SJCRH30 (cell line): ENCODE measurements around the gene GPC3. TPM values are rescaled to one million over a fixed set of nuclear protein-coding genes. Genes with fewer than 3 reads are reported as not detected.

Experiments
- DNase-seq, 2 experiments: peaks; one replicate each; pipeline ENCODE4 v3.0.0-alpha.2; 2015 to 2020
- H3K27ac ChIP-seq: fragments of 250-450 bp; sonication (Bioruptor Pico); 2 replicates; pipeline ENCODE4 v1.5.1; 2020; ENCODE audit warnings: mild to moderate bottlenecking, moderate library complexity
- H3K27me3 ChIP-seq: fragments of 250-450 bp; sonication (Bioruptor Pico); 2 replicates; pipeline ENCODE4 v1.5.1; 2020; ENCODE audit warnings: mild to moderate bottlenecking, moderate library complexity
- H3K36me3 ChIP-seq: fragments of 250-450 bp; sonication (Bioruptor Pico); 2 replicates; pipeline ENCODE4 v1.5.1; 2020; ENCODE audit warnings: mild to moderate bottlenecking, moderate library complexity
- H3K4me1 ChIP-seq: fragments of 250-450 bp; sonication (Bioruptor Pico); 2 replicates; pipeline ENCODE4 v1.5.1; 2020; ENCODE audit warnings: mild to moderate bottlenecking, moderate library complexity
- H3K4me3 ChIP-seq: fragments of 250-450 bp; sonication (Bioruptor Pico); 2 replicates; pipeline ENCODE4 v1.5.1; 2020; ENCODE audit warnings: mild to moderate bottlenecking, moderate library complexity
- H3K9me3 ChIP-seq: fragments of 250-450 bp; sonication (Bioruptor Pico); replicated peaks from 2 replicates; pipeline ENCODE4 v1.5.1; 2020; ENCODE audit warnings: mild to moderate bottlenecking, moderate library complexity
- total RNA-seq: library from RNA; depleted of rRNA; stranded (reverse); fragments of >200 nt; shearing (Covaris generic); gene quantifications from 2 replicates; pipeline ENCODE4 v1.2.3, GENCODE V29; 2014

GPC3 gene
- total RNA-seq, 1 experiment from 2014 or later, result 27.6 TPM

DNA sequence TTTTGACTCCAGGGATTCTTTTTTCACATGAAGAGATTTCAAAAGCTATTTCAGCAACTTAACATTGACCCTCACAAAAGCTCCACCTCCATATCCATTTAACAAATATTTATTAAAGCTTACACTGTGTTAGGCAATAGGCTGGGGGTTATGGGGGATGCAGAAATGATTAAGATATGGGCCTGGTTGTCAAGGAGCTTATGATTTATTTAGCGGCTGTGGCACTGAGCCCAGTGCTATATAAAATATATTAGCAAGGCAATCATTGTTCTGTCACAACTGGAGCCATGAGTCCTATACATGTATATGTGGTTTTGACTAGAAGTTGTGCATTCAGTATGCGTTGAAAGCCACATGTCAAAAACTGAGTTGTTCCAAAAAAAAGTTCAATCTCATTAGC lies 131.1 kb downstream of the GPC3 start:
- no peaks in the 10 kb centered on the region for H3K9me3 ChIP-seq
- DNase-seq, result no peak
- H3K36me3 ChIP-seq, result no peaks in the 10 kb centered on the region
- no peaks in the 10 kb centered on the region for H3K27me3 ChIP-seq
- no peak overlapping the region for H3K27ac ChIP-seq
- H3K4me3 ChIP-seq, result no peak overlapping the region
- peaks cover 12% of the 10 kb centered on the region for H3K4me1 ChIP-seq

DNA sequence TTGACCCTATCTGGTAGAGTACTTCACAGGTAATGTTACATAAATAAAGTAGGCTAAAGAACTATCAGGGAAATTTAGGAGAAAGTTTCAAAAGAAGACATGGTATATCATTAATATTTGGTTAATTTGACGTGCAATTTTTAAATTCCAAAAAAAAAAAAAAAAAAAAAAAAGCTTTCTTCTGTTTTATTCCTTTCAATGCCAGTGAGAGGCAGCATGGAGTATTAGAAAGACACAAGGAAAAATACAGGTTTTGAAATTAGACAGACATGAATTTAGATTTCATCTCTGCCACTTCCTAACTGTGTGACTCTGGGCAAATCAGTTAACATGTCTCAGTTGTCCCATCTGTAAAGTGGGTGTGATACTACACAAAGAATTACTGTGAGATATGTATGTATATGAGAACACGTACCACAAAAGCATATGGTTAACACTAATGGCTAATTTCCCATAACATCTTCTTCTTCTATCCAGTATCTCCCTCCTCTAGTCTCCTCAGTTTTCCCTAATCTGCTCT lies 132.5 kb downstream of the GPC3 start:
- Histone ChIP-seq H3K36me3 (no peaks in the 10 kb centered on the region), H3K4me1 (peaks cover 8% of the 10 kb centered on the region)
- DNase-seq, result no peak

DNA sequence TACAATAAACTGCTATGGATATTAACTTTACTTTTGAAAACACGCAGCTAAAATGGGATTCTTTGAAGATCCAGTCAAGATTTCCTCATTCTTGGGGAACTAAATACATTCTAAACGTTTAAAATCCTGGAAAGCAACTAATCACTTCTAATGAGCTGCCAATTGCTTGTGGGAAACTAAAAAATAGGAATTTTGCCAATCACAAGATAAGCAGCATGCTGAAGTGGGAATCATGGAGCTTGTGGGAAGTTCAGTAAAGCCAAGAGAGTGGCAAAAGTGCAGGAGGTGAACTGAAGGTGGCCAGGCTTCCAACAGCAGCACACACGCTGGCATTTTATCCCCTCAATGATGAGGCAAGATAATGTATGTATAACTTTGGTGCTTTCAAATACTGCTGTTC lies 133.0 kb downstream of the GPC3 start:
- no peak overlapping the region for H3K4me3 ChIP-seq
- H3K27ac ChIP-seq, result no peak overlapping the region
- peaks cover 5% of the 10 kb centered on the region for H3K4me1 ChIP-seq
- no peak for DNase-seq
- no peaks in the 10 kb centered on the region for H3K27me3 ChIP-seq
- H3K36me3 ChIP-seq, result no peaks in the 10 kb centered on the region
- no peaks in the 10 kb centered on the region for H3K9me3 ChIP-seq

More for the DNA sequence above, 132.5 kb downstream of the GPC3 start:
- Histone ChIP-seq H3K9me3 (no peaks in the 10 kb centered on the region), H3K27me3 (no peaks in the 10 kb centered on the region), H3K27ac (no peak overlapping the region), H3K4me3 (no peak overlapping the region)

DNA sequence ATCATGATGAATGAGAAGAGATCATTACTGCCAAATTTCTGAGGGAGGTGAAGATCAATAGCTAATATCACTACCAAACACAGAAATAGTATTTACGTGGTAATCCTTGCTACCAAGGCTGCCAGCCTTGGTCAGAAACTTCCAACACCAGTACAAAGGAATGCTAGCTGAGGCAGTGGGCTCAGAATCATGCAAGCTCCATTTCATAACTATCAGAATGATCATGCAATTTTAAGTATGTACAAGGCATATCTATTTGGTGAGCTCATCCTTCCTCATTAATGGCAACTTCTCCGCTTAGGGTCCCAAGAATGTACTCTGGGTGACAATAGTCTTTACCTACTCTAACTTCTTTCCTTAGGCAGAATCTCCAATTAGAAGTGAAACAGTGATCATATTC lies 135.0 kb downstream of the GPC3 start:
- no peak overlapping the region for H3K4me3 ChIP-seq
- no peaks in the 10 kb centered on the region for H3K27me3 ChIP-seq
- DNase-seq, result no peak
- H3K27ac ChIP-seq, result no peak overlapping the region
- no peaks in the 10 kb centered on the region for H3K36me3 ChIP-seq
- no peaks in the 10 kb centered on the region for H3K9me3 ChIP-seq
- peaks cover 4% of the 10 kb centered on the region for H3K4me1 ChIP-seq

DNA sequence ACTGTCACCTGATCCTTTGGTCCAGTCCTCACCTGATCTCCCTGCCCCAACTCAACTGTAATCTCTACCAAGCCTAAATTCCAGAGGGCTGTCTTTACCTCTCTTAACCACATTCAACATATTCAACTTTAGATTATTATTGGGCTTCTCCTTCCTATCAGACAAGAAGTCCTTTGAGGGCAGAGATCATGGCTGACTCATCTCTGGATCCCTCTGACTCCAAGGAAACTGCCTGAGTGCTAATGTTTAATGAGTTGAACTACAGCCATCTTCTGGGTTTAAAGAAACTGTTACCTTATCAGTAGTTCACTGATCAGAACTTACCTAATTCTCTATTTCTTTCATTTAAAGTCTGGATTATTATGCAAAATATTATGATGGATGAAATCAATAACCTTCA lies 135.7 kb downstream of the GPC3 start:
- H3K4me1 ChIP-seq, result peaks cover 4% of the 10 kb centered on the region
- no peaks in the 10 kb centered on the region for H3K27me3 ChIP-seq
- no peak for DNase-seq
- no peaks in the 10 kb centered on the region for H3K9me3 ChIP-seq
- H3K27ac ChIP-seq, result no peak overlapping the region
- no peak overlapping the region for H3K4me3 ChIP-seq
- H3K36me3 ChIP-seq, result no peaks in the 10 kb centered on the region

DNA sequence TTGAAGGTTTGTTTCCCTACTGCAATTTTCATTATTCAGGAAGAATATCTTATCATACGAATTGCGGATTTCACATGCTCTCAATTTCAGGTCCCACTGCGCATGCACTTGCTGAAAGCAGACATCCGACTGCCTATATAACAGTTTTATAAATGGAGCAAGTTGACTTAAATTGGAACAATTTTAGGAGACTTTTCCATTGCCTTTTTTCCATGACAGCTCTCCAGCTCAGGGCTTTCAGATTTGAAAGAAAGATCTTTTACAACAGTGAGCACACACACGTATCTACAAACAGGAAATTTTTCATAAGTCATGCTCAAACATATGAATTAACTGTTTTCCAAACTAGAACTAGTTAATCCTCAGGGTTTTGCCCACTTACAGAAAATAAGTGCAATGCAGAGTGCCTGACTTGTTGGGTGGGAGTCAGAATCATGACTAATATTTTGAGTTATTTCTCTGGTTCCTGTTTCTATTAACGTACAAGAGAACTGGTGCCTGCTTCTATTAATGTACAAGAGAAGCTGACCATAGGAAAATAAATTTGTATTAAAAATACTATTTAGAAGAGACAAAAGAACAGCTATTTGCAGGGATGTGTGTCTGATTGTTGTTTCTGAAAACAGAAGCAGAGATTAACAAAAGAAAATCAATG lies 137.9 kb downstream of the GPC3 start:
- no peak for DNase-seq
- no peak overlapping the region for H3K4me3 ChIP-seq
- H3K27me3 ChIP-seq, result no peaks in the 10 kb centered on the region
- no peak overlapping the region for H3K27ac ChIP-seq
- peaks cover 4% of the 10 kb centered on the region for H3K4me1 ChIP-seq
- no peaks in the 10 kb centered on the region for H3K36me3 ChIP-seq
- H3K9me3 ChIP-seq, result no peaks in the 10 kb centered on the region

DNA sequence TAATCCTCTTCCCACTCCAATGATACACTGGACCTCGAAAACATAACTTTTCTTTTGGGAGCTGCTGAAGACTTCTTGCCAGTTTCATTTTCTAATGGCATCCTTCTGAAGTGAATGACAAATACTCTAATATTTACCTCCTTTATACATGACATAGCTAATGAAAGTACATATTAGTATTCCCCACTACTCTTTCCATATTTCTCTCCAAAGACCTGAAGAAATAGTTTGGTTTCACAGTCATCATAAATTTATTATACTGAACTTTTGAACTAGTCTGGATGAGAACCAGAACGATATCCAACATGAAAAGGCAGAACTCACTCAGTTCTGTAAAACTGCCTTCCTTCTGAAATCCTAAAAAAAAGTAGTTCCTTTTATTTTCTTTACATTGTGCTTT lies 139.1 kb downstream of the GPC3 start:
- no peak for DNase-seq
- Histone ChIP-seq H3K4me3 (no peak overlapping the region), H3K9me3 (no peaks in the 10 kb centered on the region), H3K27ac (no peak overlapping the region), H3K36me3 (no peaks in the 10 kb centered on the region), H3K27me3 (no peaks in the 10 kb centered on the region), H3K4me1 (peaks cover 4% of the 10 kb centered on the region)

DNA sequence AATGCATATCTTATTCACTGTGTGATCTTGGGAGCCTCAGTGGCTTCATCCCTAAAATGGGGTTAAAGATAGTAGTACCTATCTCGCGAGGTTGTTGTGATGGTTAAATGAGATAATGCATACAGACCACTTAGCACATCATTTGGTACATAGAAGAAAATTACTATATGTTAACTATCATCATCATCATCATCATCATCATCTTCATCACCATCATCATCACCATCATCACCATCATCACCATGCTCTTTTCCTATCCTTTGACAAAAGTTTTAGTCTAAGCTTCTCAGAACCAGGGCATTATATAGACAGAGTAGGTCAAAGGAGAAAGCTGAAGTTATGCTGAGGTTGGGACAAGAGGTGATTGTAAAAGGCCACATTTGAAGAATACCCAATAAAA lies 145.0 kb downstream of the GPC3 start:
- Histone ChIP-seq H3K36me3 (no peaks in the 10 kb centered on the region), H3K27me3 (no peaks in the 10 kb centered on the region), H3K9me3 (no peaks in the 10 kb centered on the region)

DNA sequence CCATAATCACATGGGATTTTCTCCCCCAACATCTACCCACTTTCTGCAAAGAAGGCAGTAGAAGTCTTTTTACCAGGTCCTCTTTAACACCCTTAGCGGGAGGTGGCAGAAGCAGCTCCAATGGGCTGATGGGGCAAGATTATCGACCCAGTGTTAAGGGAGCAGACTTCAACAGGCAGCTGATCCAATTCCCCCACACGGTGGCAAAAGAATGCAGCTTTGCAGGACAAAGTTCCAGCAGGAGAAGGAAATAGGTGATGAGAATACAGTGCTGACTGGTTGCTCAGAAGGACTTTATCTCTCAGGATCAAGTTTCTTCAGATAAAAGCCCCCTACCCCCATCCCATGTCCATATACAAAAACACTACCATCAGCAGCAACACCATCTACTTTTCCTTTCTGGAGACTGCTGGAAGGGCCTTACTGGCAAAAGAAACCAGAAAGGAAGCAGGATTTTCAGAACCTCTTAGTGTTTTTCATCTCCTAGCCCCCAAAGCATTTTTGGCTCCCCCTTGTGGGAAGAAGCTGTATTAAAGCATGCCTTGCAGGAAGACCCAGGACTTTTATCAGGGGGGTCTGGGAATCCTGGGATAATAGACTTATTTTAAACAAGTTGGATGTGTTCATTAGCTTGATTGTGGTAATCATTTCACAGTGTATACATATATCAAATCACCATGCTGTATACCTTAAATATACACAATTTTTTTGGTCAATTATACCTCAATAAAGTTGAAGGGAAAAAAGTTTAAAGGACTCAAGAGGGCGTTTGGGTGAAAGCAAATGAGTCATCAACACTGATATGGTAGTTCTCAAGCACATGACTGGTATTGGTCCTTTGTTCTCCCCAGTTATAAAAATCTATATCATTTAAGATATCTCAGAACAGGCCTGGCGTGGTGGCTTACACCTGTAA lies 146.4 kb downstream of the GPC3 start:
- peak; percentile 53 to 70 for DNase-seq
- no peak overlapping the region for H3K27ac ChIP-seq

More for the DNA sequence above, 145.0 kb downstream of the GPC3 start:
- H3K27ac ChIP-seq, result no peak overlapping the region
- H3K4me3 ChIP-seq, result no peak overlapping the region
- DNase-seq, result no peak
- H3K4me1 ChIP-seq, result no peaks in the 10 kb centered on the region

DNA sequence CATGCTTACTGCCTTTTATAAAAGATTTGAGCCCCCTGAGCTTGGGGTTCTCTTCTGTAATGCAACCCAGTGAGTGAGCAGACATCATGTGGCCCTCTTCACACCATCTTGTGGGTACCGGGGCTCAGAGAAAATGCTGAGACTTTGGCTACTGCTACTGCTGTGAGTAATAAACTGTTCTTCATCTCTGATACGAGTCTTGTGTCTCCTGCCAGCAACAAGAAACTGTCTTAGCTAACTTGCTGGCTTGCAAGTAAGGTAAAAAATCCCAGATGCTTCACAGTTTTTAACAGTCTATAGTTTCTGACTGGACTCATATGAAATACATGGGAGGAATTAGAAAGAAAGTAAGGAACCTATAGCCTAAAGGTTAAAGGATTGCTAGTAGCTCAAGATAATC lies 148.3 kb downstream of the GPC3 start:
- Histone ChIP-seq H3K27ac (no peak overlapping the region), H3K27me3 (no peaks in the 10 kb centered on the region), H3K36me3 (no peaks in the 10 kb centered on the region), H3K4me1 (no peaks in the 10 kb centered on the region), H3K4me3 (no peak overlapping the region), H3K9me3 (no peaks in the 10 kb centered on the region)
- no peak for DNase-seq

More for the DNA sequence above, 146.4 kb downstream of the GPC3 start:
- Histone ChIP-seq H3K36me3 (no peaks in the 10 kb centered on the region), H3K9me3 (no peaks in the 10 kb centered on the region), H3K4me3 (no peak overlapping the region), H3K4me1 (no peaks in the 10 kb centered on the region), H3K27me3 (no peaks in the 10 kb centered on the region)

DNA sequence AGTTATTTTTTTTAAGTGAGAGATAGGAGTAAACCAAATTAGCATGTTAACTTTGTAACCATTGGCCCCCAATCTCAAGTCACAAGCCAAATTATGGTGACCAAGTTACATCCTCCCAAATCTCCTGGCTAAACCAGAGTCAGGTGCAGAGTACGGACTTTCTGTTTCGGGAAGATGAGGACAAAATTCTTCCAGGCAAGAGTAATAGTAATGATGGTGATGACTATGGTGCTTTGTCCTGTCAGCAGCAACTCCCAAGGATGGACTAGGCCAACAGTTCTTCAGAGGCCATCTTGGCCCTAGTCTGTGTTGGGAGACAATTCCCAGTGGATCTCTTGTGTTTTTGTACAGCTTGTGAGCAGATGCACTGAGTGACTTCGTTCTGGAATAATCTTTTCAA lies 148.8 kb downstream of the GPC3 start:
- Histone ChIP-seq H3K36me3 (no peaks in the 10 kb centered on the region), H3K9me3 (no peaks in the 10 kb centered on the region), H3K4me3 (no peak overlapping the region), H3K4me1 (no peaks in the 10 kb centered on the region), H3K27me3 (no peaks in the 10 kb centered on the region), H3K27ac (no peak overlapping the region)
- DNase-seq, result no peak

DNA sequence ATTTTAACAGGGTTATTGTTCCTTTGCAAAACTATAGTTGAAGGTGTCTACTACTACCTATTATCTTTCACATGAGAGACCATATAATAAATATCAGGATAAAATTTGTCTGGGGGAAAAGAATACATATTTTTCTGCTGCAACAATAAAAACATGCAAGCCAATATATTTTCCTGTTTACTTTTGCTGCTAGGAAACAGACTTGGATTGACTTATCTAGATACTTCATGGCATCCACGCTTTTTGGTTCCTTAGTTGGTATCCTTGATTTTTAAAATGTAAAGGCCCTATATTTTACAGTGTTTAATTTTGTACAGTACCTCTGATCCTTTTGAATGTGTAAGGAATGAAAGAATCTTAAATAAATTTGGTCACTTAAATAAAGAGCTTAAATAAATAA lies 150.6 kb downstream of the GPC3 start:
- Histone ChIP-seq H3K9me3 (no peaks in the 10 kb centered on the region), H3K27me3 (no peaks in the 10 kb centered on the region), H3K27ac (no peak overlapping the region), H3K36me3 (no peaks in the 10 kb centered on the region), H3K4me1 (no peaks in the 10 kb centered on the region), H3K4me3 (no peak overlapping the region)
- DNase-seq, result no peak

DNA sequence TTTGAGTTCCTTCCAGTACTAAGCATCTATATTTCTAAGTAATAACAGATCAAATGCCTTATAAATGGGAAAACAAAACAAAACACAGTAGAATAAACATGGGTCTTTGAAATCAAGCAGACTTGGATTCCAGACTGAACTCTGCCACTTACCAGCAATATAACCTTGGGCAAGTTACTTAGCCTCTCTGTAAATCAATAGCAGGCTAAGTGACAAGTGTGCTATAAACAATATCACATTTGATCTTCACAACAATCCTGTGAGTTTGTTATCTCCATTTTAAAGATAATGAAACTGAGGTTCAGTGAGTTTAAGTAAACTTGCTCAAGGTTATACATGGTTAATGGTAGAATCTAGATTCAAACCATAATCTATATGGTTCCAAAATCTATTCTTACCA lies 165.8 kb downstream of the GPC3 start:
- no peak for DNase-seq
- Histone ChIP-seq H3K27me3 (no peaks in the 10 kb centered on the region), H3K4me1 (no peaks in the 10 kb centered on the region), H3K4me3 (no peak overlapping the region), H3K36me3 (no peaks in the 10 kb centered on the region), H3K9me3 (no peaks in the 10 kb centered on the region), H3K27ac (no peak overlapping the region)

DNA sequence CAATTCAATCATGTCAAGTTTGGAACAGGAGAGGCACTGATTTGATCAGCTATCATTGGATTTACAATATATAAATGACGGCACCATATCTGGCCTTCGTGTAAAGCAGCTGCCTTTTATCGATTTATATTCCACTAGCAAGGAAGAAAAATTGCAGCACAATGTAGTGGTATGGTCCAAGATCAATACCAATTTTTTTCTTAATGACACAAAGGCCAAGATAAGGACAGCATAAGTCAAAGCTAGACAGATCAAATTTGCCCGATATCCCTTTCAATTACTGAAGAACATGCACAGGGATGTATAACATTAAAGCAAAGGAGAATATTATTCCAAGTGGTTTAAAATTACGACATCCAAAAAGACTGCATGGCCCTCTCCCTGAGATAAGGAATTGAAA lies 167.4 kb downstream of the GPC3 start:
- no peak overlapping the region for H3K27ac ChIP-seq
- H3K9me3 ChIP-seq, result no peaks in the 10 kb centered on the region
- no peaks in the 10 kb centered on the region for H3K36me3 ChIP-seq

DNA sequence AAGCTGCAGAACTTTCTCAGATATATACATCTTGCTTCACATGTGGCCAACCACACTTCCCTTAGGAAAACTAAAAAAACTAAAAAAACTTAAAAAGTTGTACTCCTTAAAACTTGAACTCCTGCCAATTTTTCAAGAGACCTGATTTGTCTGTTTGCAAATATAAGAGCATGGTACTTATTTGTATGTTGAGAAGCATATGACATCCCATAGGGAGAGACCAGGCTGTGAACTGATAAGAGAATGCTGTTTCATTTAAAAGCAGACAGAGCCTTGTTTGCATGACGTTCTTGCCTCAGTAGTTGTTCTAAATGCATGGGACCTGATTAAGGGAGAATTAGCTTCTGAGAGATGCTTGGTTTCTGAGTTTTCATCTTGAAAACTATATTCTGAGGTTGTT lies 169.9 kb downstream of the GPC3 start:
- DNase-seq, result no peak
- Histone ChIP-seq H3K9me3 (no peaks in the 10 kb centered on the region), H3K27ac (no peak overlapping the region), H3K27me3 (no peaks in the 10 kb centered on the region), H3K36me3 (no peaks in the 10 kb centered on the region), H3K4me3 (no peak overlapping the region), H3K4me1 (peaks cover 10% of the 10 kb centered on the region; the same call in 1 of the 2 replicates)

More for the DNA sequence above, 167.4 kb downstream of the GPC3 start:
- Histone ChIP-seq H3K4me1 (peaks cover 10% of the 10 kb centered on the region; the same call in 1 of the 2 replicates), H3K4me3 (no peak overlapping the region), H3K27me3 (no peaks in the 10 kb centered on the region)
- DNase-seq, result no peak
